GM18909 (cell line): Measurements from ENCODE around the gene PRR35.
"Not testable (repeated sequence)": the region's sequence is repeated elsewhere in the genome, so short reads cannot be mapped to it uniquely, and the experiment has no call there.

ENCODE experiments used
- ATAC-seq: cut with Tn5 transposase; IDR thresholded peaks from one replicate; pipeline ENCODE4 v1.9.1; 2021; ENCODE audit warnings: mild to moderate bottlenecking; ENCODE audit not compliant: unreplicated experiment, poor library complexity

Gene PRR35

GRCh38 chr16:591231-591630, 31.0 kb downstream of the PRR35 start:
- ATAC-seq: no peak

- ATAC-seq: no peak
Measured at GRCh38 chr16:591892-592517, 31.8 kb downstream of the PRR35 start.

- ATAC-seq: no peak
Measured at GRCh38 chr16:592518-593306, 32.5 kb downstream of the PRR35 start.

GRCh38 chr16:593406-593805, 33.2 kb downstream of the PRR35 start:
- ATAC-seq: no peak

- ATAC-seq: no peak
Measured at GRCh38 chr16:593807-594206, 33.6 kb downstream of the PRR35 start.

- no peak for ATAC-seq
Measured at GRCh38 chr16:595094-595528, 34.9 kb downstream of the PRR35 start.

GRCh38 chr16:595942-596735, 35.9 kb downstream of the PRR35 start:
- ATAC-seq: no peak

GRCh38 chr16:596736-597060, 36.5 kb downstream of the PRR35 start:
- ATAC-seq: no peak

- not testable (repeated sequence) for ATAC-seq
Measured at GRCh38 chr16:597655-598054, 37.5 kb downstream of the PRR35 start.

- ATAC-seq: no peak
Measured at GRCh38 chr16:598823-599739, 38.9 kb downstream of the PRR35 start.

GRCh38 chr16:600781-601180, 40.6 kb downstream of the PRR35 start:
- ATAC-seq: no peak

GRCh38 chr16:603933-604332, 43.7 kb downstream of the PRR35 start:
- no peak for ATAC-seq

GRCh38 chr16:606656-607307, 46.6 kb downstream of the PRR35 start:
- no peak for ATAC-seq

GRCh38 chr16:608019-608418, 47.8 kb downstream of the PRR35 start:
- no peak for ATAC-seq

- no peak for ATAC-seq
Measured at GRCh38 chr16:609316-609715, 49.1 kb downstream of the PRR35 start.

GRCh38 chr16:609984-610383, 49.8 kb downstream of the PRR35 start:
- no peak for ATAC-seq

- ATAC-seq: no peak
Measured at GRCh38 chr16:610513-611381, 50.6 kb downstream of the PRR35 start.

- ATAC-seq: no peak
Measured at GRCh38 chr16:615122-615521, 54.9 kb downstream of the PRR35 start.
